OCI-LY7 (cell line): ENCODE results near the gene ST14. TPM values are rescaled to one million over a fixed set of nuclear protein-coding genes. Genes with fewer than 3 reads are reported as not detected.

Experiments
- BruUV-seq: library from RNA; stranded (reverse); fragments of 400-500 nt; replicated peaks from 2 replicates; lab custom pipeline; 2021; lab: Mats Ljungman, UMichigan
- CTCF ChIA-PET: fragments of 300-600 bp; sonication (Branson Sonifier 250); formaldehyde crosslinking; loops from one replicate; lab custom pipeline; 2022; ENCODE audit warnings: antibody characterized with exemption; ENCODE audit not compliant: unreplicated experiment; lab: Charles Lee
- POLR2A ChIA-PET: fragments of 300-600 bp; sonication (Branson Sonifier 250); formaldehyde crosslinking; loops from one replicate; lab custom pipeline; 2022; ENCODE audit warnings: antibody characterized with exemption; lab: Charles Lee
- DNase-seq: peaks from one replicate; pipeline ENCODE4 v3.0.0-alpha.2; 2015; ENCODE audit warnings: low spot score
- H2AFZ ChIP-seq: fragments of 200-600 bp; sonication (generic), shearing (Covaris generic); 2 replicates; pipeline ENCODE4 v1.6.1; 2014; ENCODE audit warnings: mild to moderate bottlenecking, antibody characterized with exemption, low read length, moderate library complexity
- H3K27ac ChIP-seq: fragments of 200-600 bp; sonication (generic); 2 replicates; pipeline ENCODE4 v1.5.1; 2014; ENCODE audit warnings: mixed run types, low read depth, mild to moderate bottlenecking, moderate library complexity, low read length, inconsistent platforms; ENCODE audit not compliant: poor library complexity, severe bottlenecking
- H3K36me3 ChIP-seq: fragments of 200-600 bp; sonication (generic); 2 replicates; pipeline ENCODE4 v1.6.1; 2014; ENCODE audit warnings: mild to moderate bottlenecking, antibody characterized with exemption, low read length, moderate library complexity, mixed read lengths; ENCODE audit not compliant: insufficient read depth
- H3K4me1 ChIP-seq: fragments of 200-600 bp; sonication (generic); 2 replicates; pipeline ENCODE4 v1.5.1; 2014; ENCODE audit warnings: mild to moderate bottlenecking, low read length; ENCODE audit not compliant: insufficient read depth, poor library complexity, severe bottlenecking
- H3K4me2 ChIP-seq: fragments of 200-600 bp; sonication (generic); 2 replicates; pipeline ENCODE4 v1.6.1; 2014; ENCODE audit warnings: mild to moderate bottlenecking, low read length
- H3K4me3 ChIP-seq: fragments of 200-600 bp; sonication (generic); 2 replicates; pipeline ENCODE4 v1.5.1; 2014; ENCODE audit warnings: mild to moderate bottlenecking, low read depth, low read length; ENCODE audit not compliant: poor library complexity, severe bottlenecking
- H3K79me2 ChIP-seq: fragments of 200-600 bp; sonication (generic); 2 replicates; pipeline ENCODE4 v1.6.1; 2016; ENCODE audit warnings: low read depth, mild to moderate bottlenecking, low read length, moderate library complexity, mixed read lengths; ENCODE audit not compliant: insufficient read depth
- H3K9me2 ChIP-seq: fragments of 200-600 bp; sonication (generic); 2 replicates; pipeline ENCODE4 v1.6.1; 2016; ENCODE audit warnings: mild to moderate bottlenecking, low read length, mixed read lengths; ENCODE audit not compliant: insufficient read depth
- H3K9me3 ChIP-seq: fragments of 200-600 bp; sonication (generic); 2 replicates; pipeline ENCODE4 v1.6.1; 2014; ENCODE audit warnings: mild to moderate bottlenecking, mixed run types, low read length, mixed read lengths
- H4K20me1 ChIP-seq: fragments of 200-600 bp; sonication (generic); 2 replicates; pipeline ENCODE4 v1.6.1; 2014; ENCODE audit warnings: mild to moderate bottlenecking, antibody characterized with exemption, low read length, moderate library complexity, mixed read lengths; ENCODE audit not compliant: insufficient read depth
- EZH2phosphoT487 ChIP-seq: fragments of 200-600 bp; sonication (generic); IDR thresholded peaks from 2 replicates; pipeline ENCODE4 v1.6.1; 2018; ENCODE audit warnings: low read depth, borderline replicate concordance, mild to moderate bottlenecking, mixed run types, antibody characterized with exemption, low read length, moderate library complexity, mixed read lengths
- intact Hi-C: fragments of 100-400 bp; cut with micrococcal nuclease; formaldehyde crosslinking; loops from one replicate; pipeline ENCODE4 v1.10.0; 2022; ENCODE audit not compliant: unreplicated experiment
- total RNA-seq, 2 experiments: library from RNA; depleted of rRNA in 1 of 2; stranded (reverse); fragments of >200 nt in 1 of 2; shearing (Covaris generic) in 1 of 2; gene quantifications; 2 replicates each; pipeline ENCODE4 v1.2.3, GENCODE V29; 2014 to 2022
- TF ChIP-seq, protein P1 (sequence below): fragments of 200-600 bp; sonication (generic); conservative IDR thresholded peaks from 2 replicates; pipeline ENCODE4 v1.5.1; 2014; ENCODE audit warnings: mild to moderate bottlenecking, antibody characterized with exemption, low read length, moderate library complexity, mixed read lengths

ST14 gene
- total RNA-seq, 2 experiments from 2014 or later = 98.0 to 135 TPM

DNA sequence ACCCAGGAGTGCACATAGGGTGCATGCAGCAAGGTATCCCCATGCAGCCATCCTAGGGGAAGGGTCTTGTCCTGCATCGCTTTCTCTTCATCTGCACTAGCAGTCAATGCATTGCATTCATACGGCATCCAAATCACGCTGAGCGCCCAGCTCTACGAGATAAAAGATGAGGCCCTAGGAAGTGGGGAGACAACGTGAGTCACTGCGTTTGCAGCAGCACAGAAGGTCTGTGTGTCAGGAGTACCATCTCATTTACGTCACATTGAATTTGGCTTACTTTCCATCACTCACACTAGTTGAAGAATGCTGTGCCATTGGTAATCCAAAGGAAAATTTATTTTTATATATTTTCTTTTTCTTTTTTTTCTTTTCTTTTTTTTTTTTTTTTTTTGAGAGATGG, 2.5 kb upstream of the ST14 start:
- Histone ChIP-seq H3K9me3 (no peaks in the 10 kb centered on the region), H3K4me2 (no peak overlapping the region), H4K20me1 (no peaks in the 10 kb centered on the region), H3K79me2 (peaks cover 23% of the 10 kb centered on the region), H3K36me3 (peaks cover 20% of the 10 kb centered on the region; the same call in 1 of the 2 replicates), H3K9me2 (no peaks in the 10 kb centered on the region), H3K4me3 (no peak overlapping the region), H2AFZ (no peak overlapping the region), H3K4me1 (peaks cover 75% of the 10 kb centered on the region), H3K27ac (no peak overlapping the region)
- TF ChIP-seq, protein P1, sequence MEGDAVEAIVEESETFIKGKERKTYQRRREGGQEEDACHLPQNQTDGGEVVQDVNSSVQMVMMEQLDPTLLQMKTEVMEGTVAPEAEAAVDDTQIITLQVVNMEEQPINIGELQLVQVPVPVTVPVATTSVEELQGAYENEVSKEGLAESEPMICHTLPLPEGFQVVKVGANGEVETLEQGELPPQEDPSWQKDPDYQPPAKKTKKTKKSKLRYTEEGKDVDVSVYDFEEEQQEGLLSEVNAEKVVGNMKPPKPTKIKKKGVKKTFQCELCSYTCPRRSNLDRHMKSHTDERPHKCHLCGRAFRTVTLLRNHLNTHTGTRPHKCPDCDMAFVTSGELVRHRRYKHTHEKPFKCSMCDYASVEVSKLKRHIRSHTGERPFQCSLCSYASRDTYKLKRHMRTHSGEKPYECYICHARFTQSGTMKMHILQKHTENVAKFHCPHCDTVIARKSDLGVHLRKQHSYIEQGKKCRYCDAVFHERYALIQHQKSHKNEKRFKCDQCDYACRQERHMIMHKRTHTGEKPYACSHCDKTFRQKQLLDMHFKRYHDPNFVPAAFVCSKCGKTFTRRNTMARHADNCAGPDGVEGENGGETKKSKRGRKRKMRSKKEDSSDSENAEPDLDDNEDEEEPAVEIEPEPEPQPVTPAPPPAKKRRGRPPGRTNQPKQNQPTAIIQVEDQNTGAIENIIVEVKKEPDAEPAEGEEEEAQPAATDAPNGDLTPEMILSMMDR = no peak
- TF ChIP-seq EZH2phosphoT487 = no peak
- intact Hi-C loops = loop anchor here (5.0 to 10.0 kb wide), 2 partner anchors 1432 to 1635 kb away; no protein-coding TSS in a partner anchor
- ChIA-PET CTCF (no interaction called here), POLR2A (interaction anchor here (0.7 to 4.1 kb wide), 8 partner anchors 10 to 263 kb away, joined by 3 to 40 read pairs (median 4); no protein-coding TSS in a partner anchor)
- no peak for DNase-seq
- BruUV-seq = no TSS peak

DNA sequence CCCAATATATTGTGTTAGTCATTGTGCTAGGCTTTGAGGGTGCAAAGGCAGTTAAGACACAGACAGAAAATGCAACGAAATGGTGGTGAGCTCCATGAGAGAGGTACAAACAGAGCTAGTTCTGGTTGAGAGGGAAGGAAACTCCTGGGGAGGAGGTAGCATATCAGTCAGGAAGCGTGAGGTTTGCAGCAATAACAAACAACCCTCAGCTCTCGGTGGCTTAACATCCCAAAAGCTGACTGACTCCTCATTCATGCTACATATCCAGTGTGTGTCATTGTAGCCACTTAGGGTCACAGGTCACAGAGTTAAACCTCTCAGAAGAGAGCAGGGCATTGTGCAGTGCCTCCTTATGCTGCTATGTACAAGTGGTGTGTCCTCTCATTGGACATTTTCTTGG, 1.7 kb upstream of the ST14 start:
- DNase-seq = no peak
- no peak overlapping the region for H3K27ac ChIP-seq
- peaks cover 76% of the 10 kb centered on the region for H3K4me1 ChIP-seq
- no peaks in the 10 kb centered on the region for H3K9me2 ChIP-seq
- intact Hi-C loops = loop anchor here (5.0 to 10.0 kb wide), 2 partner anchors 1433 to 1636 kb away; no protein-coding TSS in a partner anchor
- BruUV-seq = no TSS peak
- H3K9me3 ChIP-seq = no peaks in the 10 kb centered on the region
- peaks cover 27% of the 10 kb centered on the region; the same call in 1 of the 2 replicates for H3K36me3 ChIP-seq
- peaks cover 30% of the 10 kb centered on the region for H3K79me2 ChIP-seq
- TF ChIP-seq EZH2phosphoT487 = no peak
- TF ChIP-seq, protein P1 = no peak
- no peak overlapping the region for H3K4me2 ChIP-seq
- POLR2A ChIA-PET = interaction anchor here (0.8 to 2.1 kb wide), 8 partner anchors 12 to 263 kb away, joined by 3 to 13 read pairs (median 4); no protein-coding TSS in a partner anchor
- no peaks in the 10 kb centered on the region for H4K20me1 ChIP-seq
- H2AFZ ChIP-seq = no peak overlapping the region
- no peak overlapping the region for H3K4me3 ChIP-seq
- CTCF ChIA-PET = interaction anchor here (0.7 to 0.8 kb wide), 2 partner anchors 10 to 25 kb away, joined by 3 read pairs; no protein-coding TSS in a partner anchor

DNA sequence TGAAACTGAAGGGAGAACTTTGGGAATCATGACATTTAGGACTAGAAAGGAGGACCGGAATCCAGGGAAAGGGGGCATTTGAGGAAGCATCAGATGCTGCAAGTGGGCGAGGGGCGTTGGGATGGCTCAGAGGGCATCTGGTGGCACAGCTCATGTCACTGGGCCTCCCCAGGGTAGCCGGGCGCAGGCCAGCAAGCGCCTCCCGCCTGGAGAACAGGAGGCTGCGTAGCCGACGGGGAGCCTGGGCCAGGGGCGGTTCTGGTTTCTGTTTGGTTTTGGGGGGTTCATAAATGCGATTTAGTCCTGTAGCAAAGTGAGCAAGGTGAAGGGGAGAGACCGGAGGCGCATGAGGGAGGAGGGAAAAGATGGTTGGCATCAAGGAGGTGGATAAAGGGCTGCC, 443 bp upstream of the ST14 start:
- Histone ChIP-seq H3K4me2 (peak overlapping the region; percentile 95), H4K20me1 (no peaks in the 10 kb centered on the region), H3K9me3 (no peaks in the 10 kb centered on the region), H3K4me1 (peaks cover 76% of the 10 kb centered on the region), H3K9me2 (no peaks in the 10 kb centered on the region), H3K27ac (no peak overlapping the region), H3K4me3 (peak overlapping the region; percentile 74), H3K36me3 (peaks cover 40% of the 10 kb centered on the region; the same call in 1 of the 2 replicates), H2AFZ (peak overlapping the region; percentile 7; the same call in 1 of the 2 replicates), H3K79me2 (peaks cover 43% of the 10 kb centered on the region)
- no peak for DNase-seq
- intact Hi-C loops = loop anchor here (5.0 to 10.0 kb wide), 2 partner anchors 1434 to 1637 kb away; no protein-coding TSS in a partner anchor
- BruUV-seq = no TSS peak
- TF ChIP-seq, protein P1 = no peak
- TF ChIP-seq EZH2phosphoT487 = no peak
- POLR2A ChIA-PET = interaction anchor here (0.6 to 2.1 kb wide), 6 partner anchors 13 to 230 kb away, joined by 3 to 13 read pairs (median 4); no protein-coding TSS in a partner anchor
- CTCF ChIA-PET = interaction anchor here (0.9 kb wide), 1 partner anchor 278 kb away, joined by 3 read pairs; no protein-coding TSS in a partner anchor
